ENCODE data around the gene RANBP1. TPM values are rescaled to one million over a fixed set of nuclear protein-coding genes. Genes with fewer than 3 reads are reported as not detected.

The RANBP1 gene
- total and polyA plus RNA-seq, 2 of the 13 experiments (the other 11 are each of a cell fraction or from before 2014, with no cell fraction given), result 181 to 492 TPM

- peak; percentile 8 for FAIRE-seq
- Histone ChIP-seq H3K27me3 (ENCODE audit: control insufficient read depth in 1 of 2, insufficient read depth in 2 of 2, low read length in 2 of 2) (no peaks in the 10 kb centered on the region; a peak in 1 of 5 replicates), H3K9me3 (ENCODE audit: low read length) (no peaks in the 10 kb centered on the region), H3K36me3 (replicated peaks in 1 of 2; ENCODE audit: control insufficient read depth in 1 of 2, insufficient read depth in 2 of 2, low read length in 2 of 2) (peaks cover 40 to 51% of the 10 kb centered on the region in 2 experiments), H3K4me3 (replicated peaks in 1 of 3; ENCODE audit: insufficient read depth in 1 of 3, low read depth in 2 of 3, low read length in 3 of 3) (peak overlapping the region in 1 of 3 experiments; percentile 44; a peak in 2 of 6 replicates), H2AFZ (ENCODE audit: low read length) (no peak overlapping the region), H3K27ac (ENCODE audit: extremely low read length, insufficient read depth, low read length) (peak overlapping the region; percentile 61), H3K79me2 (ENCODE audit: insufficient read depth, low read length) (peaks cover 64% of the 10 kb centered on the region), H3K9ac (ENCODE audit: insufficient read depth, low read depth, low read length) (peak overlapping the region; percentile 57; the same call in 1 of the 2 replicates), H3K4me2 (ENCODE audit: low read depth, low read length) (peak overlapping the region; percentile 65), H3K4me1 (ENCODE audit: insufficient read depth, low read length) (peaks cover 47% of the 10 kb centered on the region), H4K20me1 (ENCODE audit: insufficient read depth, low read length) (peaks cover 15% of the 10 kb centered on the region; the same call in 1 of the 2 replicates)
- DNase-seq (ENCODE audit: low spot score), result peak; percentile 50
- POLR2A ChIA-PET, result no interaction called here
- intact Hi-C loops (cut with micrococcal nuclease; ENCODE audit: unreplicated experiment) (loop anchor here (5.0 kb wide), 1 partner anchor 33 kb away; the partner anchor contains the start of genes RANBP1 and TRMT2A), in situ Hi-C loops (cut with HindIII; ENCODE audit: extremely low pct_ligation_motif_present, low pct_unique_long_range_greater_than_20kb) (no loop called here)
- 41% methylated on average over 19 of the region's 23 CpGs for WGBS (ENCODE audit: low lambda C conversion rate)
- ATAC-seq, result peak; percentile 67
- CTCF ChIA-PET (ENCODE audit: low intra/inter-chr PET ratio, low total read pairs), result no interaction called here
- no TSS peak for BruUV-seq (replicated peaks)
- no peak for TF ChIP-seq YY1 (IDR thresholded peaks at IDR 0.05; ENCODE audit: insufficient read depth, insufficient replicate concordance, low read depth, low read length)
- TF ChIP-seq EZH2 (conservative IDR thresholded peaks at IDR 0.05; ENCODE audit: low read depth, low read length), result no peak
- no peak for TF ChIP-seq ZKSCAN8 (CRISPR knock-in tag; IDR thresholded peaks at IDR 0.05; ENCODE audit: borderline replicate concordance)
- no peak for TF ChIP-seq SMARCE1 (IDR thresholded peaks at IDR 0.05; ENCODE audit: borderline replicate concordance)
- TF ChIP-seq ZKSCAN1 (IDR thresholded peaks at IDR 0.05; ENCODE audit: low read length), result no peak
- no peak for TF ChIP-seq ZBTB38 (CRISPR knock-in tag; IDR thresholded peaks at IDR 0.05)
- no peak for TF ChIP-seq SOX6 (IDR thresholded peaks at IDR 0.05)
- TF ChIP-seq SOX6 (CRISPR knock-in tag; IDR thresholded peaks at IDR 0.05), result peak; percentile 31; the same call in 1 of the 2 replicates
- no peak for TF ChIP-seq ZNF891 (CRISPR knock-in tag; IDR thresholded peaks at IDR 0.05)
- TF ChIP-seq ZNF44 (CRISPR knock-in tag; IDR thresholded peaks at IDR 0.05), result no peak
- no peak for TF ChIP-seq ZSCAN20 (CRISPR knock-in tag; IDR thresholded peaks at IDR 0.05; ENCODE audit: borderline replicate concordance)
- TF ChIP-seq HNRNPL (IDR thresholded peaks at IDR 0.05; ENCODE audit: low read depth, low read length), result 0 out of 2 replicates have a peak, but pooled peaks have one; percentile 14
- no peak for TF ChIP-seq ZNF460 (CRISPR knock-in tag; IDR thresholded peaks at IDR 0.05; ENCODE audit: borderline replicate concordance)
- TF ChIP-seq NFKB2 (CRISPR knock-in tag; IDR thresholded peaks at IDR 0.05; ENCODE audit: borderline replicate concordance), result no peak
- peak; percentile 95 for TF ChIP-seq ZBTB33 (CRISPR knock-in tag; IDR thresholded peaks at IDR 0.05)
- TF ChIP-seq LRRFIP1 (CRISPR knock-in tag; conservative IDR thresholded peaks at IDR 0.05), result no peak
- TF ChIP-seq E2F5 (CRISPR knock-in tag; conservative IDR thresholded peaks at IDR 0.05), result no peak
- no peak for TF ChIP-seq ZNF234 (CRISPR knock-in tag; conservative IDR thresholded peaks at IDR 0.05)
- TF ChIP-seq MAFF (IDR thresholded peaks at IDR 0.05; ENCODE audit: low read depth, low read length), result no peak
- TF ChIP-seq HCFC1 (IDR thresholded peaks at IDR 0.05; ENCODE audit: low read depth, low read length), result no peak
These were observed 31.1 kb upstream of the RANBP1 start for GRCh38 chr22:20084547-20085413.
